Measurements from ENCODE around the gene ETV6.

The ETV6 gene

GRCh38 chr12:11648514-11649412 lies 711 bp upstream of the ETV6 start:
- peak; percentile 75 for DNase-seq

DNA sequence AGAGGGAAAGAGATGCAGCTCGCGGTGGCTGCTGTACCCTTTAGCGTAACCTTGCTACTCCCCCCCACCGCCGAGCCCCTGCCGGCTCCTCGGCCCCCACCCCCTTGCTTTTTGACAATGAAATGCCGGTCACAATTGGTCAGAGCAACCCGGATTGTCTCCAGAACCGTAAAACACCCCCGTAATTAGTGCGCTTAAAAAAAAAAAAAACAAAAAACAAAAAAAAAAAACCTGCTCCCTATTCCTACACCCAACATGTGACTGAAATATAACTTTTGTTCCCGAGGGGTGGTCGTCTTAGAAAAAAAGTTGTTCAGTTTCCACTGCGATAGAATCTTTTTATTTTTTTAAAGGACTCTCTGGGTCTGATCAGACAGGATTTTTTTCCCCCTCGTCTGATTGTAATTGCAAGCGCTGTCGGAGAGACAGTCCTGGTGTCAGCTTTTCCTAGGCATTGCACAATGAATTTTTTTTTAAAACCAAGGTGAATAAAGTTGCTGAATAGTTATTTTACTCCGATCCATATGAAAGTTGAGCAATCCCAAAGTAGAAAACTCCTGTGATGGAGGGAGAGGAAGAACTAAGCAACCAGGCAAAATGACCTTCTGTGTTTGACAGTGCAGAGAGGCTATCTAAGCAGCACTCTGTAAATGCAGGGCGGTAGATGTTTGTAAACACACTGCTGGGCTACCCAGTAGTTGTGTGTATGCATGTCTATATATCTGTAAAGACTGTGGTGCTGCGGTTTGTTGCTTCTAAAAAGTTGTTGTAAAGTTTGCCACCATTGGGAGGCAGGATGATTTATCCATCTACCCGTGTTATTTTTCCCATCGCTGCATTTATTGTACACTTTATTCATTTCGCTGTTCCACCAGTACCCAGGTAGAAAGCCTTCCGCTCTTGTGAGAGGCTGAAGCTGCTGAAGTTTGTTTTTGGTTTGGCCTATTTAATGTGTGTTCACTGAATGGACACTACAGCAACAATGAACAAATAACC lies 1.1 kb downstream of the ETV6 start:
- peak; percentile 38 for DNase-seq

- DNase-seq: peak; percentile 30
Observed at GRCh38 chr12:11651381-11651780, 1.9 kb downstream of the ETV6 start.

DNA sequence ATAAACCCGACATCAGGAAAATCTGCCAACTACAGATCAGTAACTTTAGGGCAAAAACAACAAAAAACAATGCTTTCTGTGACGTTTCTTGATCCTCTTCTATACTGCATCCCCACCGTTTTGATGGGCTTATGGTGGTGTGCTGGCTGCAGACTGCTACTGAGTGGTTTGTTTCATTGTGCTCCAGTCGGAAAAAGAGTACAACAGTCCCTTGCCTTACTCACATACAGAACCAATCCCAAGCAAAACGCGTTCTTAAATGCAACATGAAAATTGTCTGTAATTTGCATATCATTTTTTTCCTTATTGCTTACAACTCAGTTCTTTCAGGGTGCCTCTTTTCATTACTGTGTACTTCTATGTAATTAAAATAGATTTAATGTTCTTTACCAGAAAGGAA lies 2.3 kb downstream of the ETV6 start:
- peak; percentile 14 for DNase-seq

DNA sequence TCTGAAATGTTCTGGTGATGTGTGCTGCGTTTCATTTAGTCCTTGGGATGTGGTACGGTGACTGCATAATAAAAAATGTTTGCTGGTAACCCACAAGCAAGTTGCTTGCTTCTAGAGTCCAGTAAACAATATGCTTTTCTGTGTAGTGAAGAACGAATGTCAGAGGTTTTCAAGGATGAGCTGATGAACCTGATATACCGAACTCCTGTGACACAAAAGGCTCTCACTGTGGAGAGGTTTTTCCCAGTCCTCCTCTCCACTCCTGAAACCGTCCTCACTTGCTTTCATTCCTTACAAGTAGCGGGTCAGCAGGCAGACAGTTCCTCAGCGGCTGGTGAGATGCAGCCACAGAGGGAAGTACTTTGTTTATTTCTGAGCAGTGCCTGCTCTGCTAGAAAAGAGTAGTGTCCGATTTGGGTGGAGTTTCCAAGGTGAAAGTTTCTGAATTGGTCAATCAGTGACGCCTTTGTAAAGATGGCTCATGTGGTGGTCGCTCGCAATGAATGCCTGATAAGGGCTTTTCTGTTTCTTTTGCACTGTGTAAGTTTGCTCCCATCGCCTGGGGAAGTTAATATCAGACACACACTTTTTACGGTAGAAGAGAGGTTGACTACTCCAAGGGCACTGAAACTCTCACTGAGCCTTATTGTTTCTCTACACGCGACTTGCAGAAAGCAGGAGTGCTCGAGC lies 3.0 kb downstream of the ETV6 start:
- DNase-seq: peak; percentile 34

- DNase-seq: peak; percentile 35
Observed at GRCh38 chr12:11653215-11653753, 3.8 kb downstream of the ETV6 start.

DNA sequence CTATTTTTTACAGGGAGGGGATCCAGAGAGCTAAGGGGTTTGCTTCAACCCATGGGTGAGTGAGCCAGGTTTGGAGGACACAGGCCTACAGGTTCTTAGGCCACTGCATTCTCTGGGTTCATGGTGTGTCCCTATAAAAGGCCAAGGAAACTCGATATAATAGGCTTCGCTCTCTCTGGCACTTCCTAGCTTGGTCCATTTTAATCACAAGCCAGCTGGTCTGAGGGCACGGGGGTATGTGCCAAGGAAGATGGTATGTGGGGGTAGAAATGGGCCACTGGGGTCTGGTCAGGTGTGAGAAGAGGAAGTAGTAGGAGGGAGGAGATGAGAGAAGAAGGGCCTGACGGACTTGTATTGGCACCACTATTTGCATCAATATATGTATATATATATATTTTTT lies 4.9 kb downstream of the ETV6 start:
- DNase-seq: no peak

DNA sequence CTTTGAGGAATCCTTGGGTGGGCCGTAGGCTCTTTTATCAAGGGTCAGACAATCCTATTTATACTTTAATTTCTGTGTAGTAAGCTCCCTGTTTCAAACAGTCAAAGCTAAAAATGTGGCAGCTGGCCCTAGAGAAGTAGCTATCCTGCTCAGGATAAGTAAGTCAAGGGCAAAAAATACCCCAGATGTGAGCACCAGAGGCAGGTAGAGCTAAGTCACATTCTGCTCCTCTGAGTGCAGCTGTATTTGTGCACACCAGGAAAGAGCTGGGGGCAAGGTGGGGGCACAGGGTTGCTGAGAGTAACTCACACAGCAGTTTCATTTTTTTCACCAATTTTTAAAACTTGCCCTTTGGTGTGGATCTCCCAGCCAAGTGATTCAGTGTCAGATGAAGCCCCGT lies 5.3 kb downstream of the ETV6 start:
- DNase-seq: no peak

GRCh38 chr12:11655842-11656241 lies 6.4 kb downstream of the ETV6 start:
- no peak for DNase-seq

DNA sequence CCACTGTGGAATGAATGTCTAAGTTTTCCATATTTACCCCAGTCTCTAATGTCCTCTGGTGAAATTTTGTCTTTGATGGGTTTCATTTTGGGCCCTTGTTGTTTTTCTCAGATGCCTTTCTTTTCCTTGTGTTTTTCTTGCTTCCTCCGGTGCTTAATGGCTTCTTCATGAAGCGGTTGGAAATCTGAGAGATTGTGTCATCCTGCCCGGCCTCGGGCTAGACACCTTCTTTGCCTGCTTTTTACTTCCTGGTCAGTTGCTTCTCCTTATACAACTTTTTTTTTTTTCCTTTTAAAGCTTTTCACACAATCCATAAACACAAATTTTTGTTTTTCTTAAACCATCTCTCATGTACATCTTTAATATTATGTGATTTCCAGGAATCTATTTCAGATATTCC lies 7.1 kb downstream of the ETV6 start:
- no peak for DNase-seq

- DNase-seq: no peak
Observed at GRCh38 chr12:11657511-11657910, 8.0 kb downstream of the ETV6 start.

DNA sequence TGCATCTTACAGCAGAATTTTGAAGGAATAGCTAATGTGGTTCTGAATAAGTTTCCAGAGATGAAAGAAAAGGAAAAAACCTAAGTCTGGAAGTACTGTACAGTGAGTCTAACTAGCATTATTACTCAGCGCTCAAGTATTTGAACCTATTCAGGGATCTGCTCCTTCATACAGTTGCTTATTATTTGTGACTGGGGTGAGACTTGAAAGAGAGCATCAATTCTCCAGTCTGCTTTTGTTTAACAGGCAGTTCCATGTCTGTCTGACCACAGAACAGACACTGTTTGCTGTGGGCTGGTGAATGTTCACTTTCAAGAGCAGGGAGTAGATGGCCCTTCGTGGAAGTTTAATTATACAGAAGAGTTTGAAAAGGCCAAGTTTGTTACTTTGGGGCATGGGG lies 9.3 kb downstream of the ETV6 start:
- no peak for DNase-seq

- DNase-seq: no peak
Observed at GRCh38 chr12:11660624-11661023, 11.2 kb downstream of the ETV6 start.

- no peak for DNase-seq
Observed at GRCh38 chr12:11661491-11662089, 12.1 kb downstream of the ETV6 start.

DNA sequence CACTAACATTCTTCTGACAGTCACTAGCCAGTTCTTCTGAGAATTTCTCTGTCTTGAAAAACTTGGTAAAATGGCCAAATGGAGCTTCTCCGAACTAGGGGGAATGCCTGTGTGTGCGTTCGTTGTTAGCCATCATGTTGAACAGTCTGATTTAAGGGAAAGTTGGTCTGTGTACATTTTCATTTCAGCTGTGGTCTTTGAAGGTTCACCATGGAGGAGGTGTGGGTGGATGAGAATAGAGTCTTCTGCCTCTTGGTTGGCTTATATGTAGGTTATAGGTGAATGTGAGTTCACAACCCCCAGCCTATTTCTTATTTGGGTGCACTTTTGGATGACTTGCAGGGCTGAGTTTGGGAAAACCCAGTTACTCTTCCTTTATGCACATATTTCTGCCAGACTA lies 12.9 kb downstream of the ETV6 start:
- DNase-seq: no peak

- no peak for DNase-seq
Observed at GRCh38 chr12:11663130-11663529, 13.7 kb downstream of the ETV6 start.

DNA sequence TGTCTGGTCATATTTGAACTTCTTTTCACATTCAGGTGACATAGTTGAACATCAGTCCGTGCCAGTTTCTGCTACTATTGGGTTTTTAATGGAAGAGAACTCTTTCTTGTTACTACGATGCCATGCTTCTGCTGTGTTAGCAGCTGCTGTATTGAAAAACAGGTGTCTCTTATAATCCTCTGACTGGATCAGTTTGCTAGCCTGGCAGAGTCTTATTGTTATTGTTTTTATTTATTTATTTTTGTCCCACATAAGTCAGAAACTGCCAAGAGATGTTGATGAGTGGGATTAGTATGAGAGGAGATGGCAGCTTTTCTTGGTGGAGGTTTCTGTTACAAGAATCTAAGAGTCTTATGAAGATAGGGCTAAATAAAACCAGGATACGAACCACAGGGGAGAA lies 14.6 kb downstream of the ETV6 start:
- no peak for DNase-seq

DNA sequence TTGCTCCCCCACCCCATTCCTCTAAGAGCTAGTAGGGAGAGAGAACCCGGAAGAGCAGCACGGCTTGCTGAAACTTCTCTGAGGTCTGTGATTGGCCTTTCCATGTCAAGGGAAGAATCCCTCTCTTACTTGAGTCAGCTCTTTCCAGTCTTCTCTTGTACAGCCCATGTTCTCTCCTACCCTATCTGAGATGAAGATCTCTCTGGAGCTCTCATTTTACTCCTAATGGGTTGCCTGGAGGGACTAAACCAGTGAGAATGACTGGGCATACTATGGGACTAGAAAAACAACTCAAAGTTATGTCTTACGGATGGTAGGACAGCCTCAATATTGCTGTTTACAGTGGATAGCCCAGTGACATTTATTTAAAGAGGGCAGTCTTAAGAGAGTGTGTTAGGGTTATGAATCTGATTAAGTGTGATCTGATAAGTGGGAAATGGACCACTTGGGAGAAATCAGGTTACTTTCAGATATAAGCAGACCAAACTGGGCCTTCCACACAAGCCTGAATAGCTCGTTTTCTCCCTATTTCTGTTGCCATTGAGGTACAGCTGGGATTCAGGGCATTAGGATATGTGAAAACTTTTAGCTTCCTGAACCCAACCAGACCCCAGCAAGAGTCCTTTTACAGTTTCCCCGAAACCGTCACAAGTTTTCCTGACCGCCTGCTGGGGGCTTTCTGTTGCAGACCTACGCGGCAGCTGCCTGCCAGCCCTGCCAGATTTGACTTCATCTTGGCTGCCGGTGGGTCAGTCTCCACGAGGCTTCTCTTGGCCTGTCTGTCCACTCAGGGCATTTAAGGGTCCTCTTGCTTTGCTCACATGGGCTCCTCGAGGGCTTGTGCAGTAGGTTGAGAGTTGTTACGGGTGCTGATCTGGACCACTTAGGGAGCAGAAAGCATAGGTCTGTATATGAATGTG lies 16.9 kb downstream of the ETV6 start:
- no peak for DNase-seq

- DNase-seq: no peak
Observed at GRCh38 chr12:11667171-11667570, 17.7 kb downstream of the ETV6 start.

DNA sequence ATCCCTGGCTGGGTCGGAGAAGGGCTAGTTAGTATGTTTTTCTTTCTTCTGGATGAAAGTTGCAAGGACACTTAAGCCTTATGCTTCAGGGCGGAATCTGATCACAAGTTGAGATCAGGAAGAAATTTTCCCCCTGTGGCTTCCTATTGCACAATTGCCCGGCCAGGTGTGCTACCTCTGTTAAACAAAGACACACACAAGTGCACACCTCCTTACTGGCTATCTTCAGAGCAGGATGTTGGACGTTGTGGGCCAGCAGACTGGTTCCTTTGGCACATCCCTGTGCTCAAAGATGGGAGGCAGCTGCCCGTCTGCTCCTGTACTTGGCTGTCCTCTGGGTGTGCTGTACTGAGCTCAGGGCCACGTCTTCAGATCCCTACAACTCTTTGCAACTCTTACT lies 19.1 kb downstream of the ETV6 start:
- DNase-seq: no peak

GRCh38 chr12:11669348-11669747 lies 19.9 kb downstream of the ETV6 start:
- no peak for DNase-seq

Measured in CD4-positive, alpha-beta T cell treated with Interleukin-10 for 1 hour (primary cell).